Measurements from ENCODE around the gene FERMT3.

DNA sequence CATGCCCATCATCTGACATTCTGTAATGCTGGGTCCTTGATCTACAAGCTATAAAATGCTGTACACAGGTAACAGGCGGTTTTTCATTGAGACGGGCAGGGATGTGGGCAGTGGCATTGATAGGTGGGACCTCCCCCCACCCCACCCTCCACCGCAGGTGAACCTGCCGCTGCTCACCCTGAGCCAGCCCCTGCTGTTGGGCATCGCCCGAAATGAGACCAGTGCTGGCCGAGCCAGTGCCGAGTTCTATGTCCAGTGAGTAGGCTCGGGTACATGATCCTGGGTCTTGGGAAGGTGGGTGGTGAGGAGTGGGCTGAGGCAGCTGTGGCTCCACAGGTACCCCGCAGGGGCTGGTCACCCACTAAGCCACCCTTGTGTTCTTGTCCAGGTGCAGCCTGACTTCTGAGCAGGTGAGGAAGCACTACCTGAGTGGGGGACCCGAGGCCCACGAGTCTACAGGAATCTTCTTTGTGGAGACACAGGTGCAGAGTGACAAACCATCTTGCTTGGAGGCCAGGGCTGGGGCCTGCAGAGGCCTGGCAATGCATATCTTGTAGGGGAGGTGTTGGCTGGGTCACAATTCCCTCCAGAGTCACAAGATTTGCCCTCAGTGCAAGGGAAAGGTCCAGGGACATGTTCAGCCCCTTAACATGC lies 22.7 kb downstream of the FERMT3 start:
- TF ChIP-seq POLR2AphosphoS5 (IDR thresholded peaks at IDR 0.05; ENCODE audit: low read depth, low read length) (no peak), ATF2 (IDR thresholded peaks at IDR 0.05; ENCODE audit: low read length) (no peak), USF2 (IDR thresholded peaks at IDR 0.05; ENCODE audit: low read length) (no peak), MAFK (IDR thresholded peaks at IDR 0.05; ENCODE audit: low read depth, low read length) (no peak), EZH2 (IDR thresholded peaks at IDR 0.05; ENCODE audit: low read depth, low read length, severe bottlenecking) (no peak), CTCF (IDR thresholded peaks at IDR 0.05; ENCODE audit: control extremely low read depth in 1 of 3, insufficient read depth in 1 of 3, low read depth in 1 of 3, low read length in 3 of 3) (no peak), POLR2A (IDR thresholded peaks at IDR 0.05; ENCODE audit: control extremely low read depth in 1 of 2, low read depth in 2 of 2, low read length in 2 of 2) (no peak)
- TF ChIP-seq, protein P1, sequence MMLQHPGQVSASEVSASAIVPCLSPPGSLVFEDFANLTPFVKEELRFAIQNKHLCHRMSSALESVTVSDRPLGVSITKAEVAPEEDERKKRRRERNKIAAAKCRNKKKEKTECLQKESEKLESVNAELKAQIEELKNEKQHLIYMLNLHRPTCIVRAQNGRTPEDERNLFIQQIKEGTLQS (IDR thresholded peaks at IDR 0.05; ENCODE audit: insufficient read depth, low read depth, low read length) = no peak

All from H1 (cell line).